Inferior parietal cortex (tissue), 1 donor: ENCODE measurements around the gene RPS6KA2.
"Not testable (repeated sequence)": the region's sequence is repeated elsewhere in the genome, so short reads cannot be mapped to it uniquely, and the experiment has no call there.

Source experiments
- DNase-seq: peaks from one replicate; pipeline ENCODE4 v3.0.0-alpha.2; 2016; ENCODE audit errors: extremely low spot score

Gene RPS6KA2

DNA sequence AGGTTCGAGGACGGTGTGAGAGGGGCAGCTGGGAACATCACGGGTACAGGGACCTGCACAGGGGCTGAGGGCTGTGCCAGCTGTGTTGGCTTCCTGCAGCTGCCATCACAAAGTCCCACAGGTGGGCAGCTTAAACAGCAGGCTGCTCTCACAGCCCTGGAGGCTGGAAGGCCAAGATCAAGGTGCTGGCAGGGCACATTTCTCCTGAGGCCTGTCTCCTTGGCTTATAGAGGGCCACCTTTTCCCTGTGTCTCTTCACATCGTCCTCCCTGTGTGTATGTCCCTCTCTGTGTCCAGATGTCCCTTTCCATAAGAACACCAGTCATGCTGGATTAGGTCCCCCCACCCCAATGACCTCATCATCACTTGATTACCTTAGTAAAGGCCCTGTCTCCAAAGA lies 229.2 kb downstream of the RPS6KA2 start:
- DNase-seq = no peak

DNA sequence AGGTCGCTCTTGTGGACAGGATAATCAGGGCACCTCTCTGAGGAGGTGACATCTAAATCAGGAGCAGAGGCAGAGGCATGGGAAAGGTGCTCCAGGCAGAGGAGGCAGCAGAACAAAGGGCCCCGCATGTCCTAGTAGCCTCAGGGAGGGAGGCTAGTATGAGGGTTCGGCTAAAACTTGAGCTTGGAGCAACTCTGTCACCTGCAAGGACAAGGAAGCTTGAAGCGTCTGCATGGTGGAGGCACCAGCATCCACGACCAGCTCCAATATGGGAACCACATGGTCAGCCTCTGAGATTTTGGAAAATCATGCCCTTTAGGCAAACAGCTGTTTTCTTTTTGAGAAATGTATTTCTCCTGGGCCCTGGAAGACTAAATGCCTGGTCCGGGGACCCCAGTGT lies 231.3 kb downstream of the RPS6KA2 start:
- no peak for DNase-seq

- DNase-seq = no peak
Measured at GRCh38 chr6:166395351-166395750, 231.7 kb downstream of the RPS6KA2 start.

GRCh38 chr6:166394036-166394892 lies 232.8 kb downstream of the RPS6KA2 start:
- no peak for DNase-seq

GRCh38 chr6:166393535-166393823 lies 233.6 kb downstream of the RPS6KA2 start:
- no peak for DNase-seq

GRCh38 chr6:166392755-166393534 lies 234.1 kb downstream of the RPS6KA2 start:
- DNase-seq = not testable (repeated sequence)

DNA sequence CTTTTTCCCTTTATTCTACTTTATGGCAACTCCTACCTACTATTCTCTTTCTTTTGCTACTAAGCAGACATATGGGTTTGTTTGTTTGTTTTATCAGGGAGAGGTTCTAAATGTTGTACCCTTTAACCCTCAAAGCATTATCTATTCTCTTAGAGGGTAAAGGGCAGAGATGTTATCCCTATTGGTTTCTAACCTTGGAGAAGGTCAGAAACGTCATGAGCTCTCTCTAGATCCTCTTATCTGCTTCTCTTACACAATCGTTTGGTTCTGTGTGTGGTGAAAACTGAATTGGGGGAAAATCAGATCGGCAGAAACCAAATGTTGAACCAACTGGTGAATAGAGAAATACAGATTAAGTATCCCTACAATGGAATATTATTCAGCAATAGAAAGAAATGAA lies 237.9 kb downstream of the RPS6KA2 start:
- DNase-seq = no peak

GRCh38 chr6:166388290-166389004 lies 238.6 kb downstream of the RPS6KA2 start:
- DNase-seq = no peak

DNA sequence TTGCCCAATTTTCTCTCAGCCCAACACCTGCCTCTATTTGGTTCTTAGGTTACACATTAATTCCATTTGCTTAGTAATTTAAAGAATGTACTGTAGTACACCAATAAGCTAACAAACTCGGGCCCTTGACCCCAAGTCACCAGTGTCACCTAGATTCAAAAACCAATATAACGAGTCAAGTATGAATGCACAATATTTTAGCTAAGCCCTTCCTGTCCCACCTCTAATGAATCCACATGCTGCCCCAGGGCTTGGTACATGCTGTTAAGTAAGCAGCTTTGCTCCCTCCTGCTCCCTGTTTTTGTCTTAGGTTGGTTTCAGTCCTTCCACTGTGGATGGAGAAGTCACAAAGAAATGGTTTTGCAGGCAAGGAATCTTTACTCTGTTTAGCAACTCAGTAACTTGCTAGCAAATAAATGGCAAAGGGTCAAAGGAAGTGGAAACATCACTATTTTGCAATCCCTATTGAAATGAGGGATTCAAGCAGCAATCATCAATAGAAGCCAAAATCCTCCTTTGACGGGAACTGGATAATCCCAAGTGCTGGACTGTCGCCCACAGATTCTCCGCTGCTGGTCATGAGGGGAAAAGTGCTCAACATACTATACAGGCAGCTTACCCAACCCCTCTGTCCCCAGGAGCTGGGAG lies 239.3 kb downstream of the RPS6KA2 start:
- no peak for DNase-seq

- DNase-seq = not testable (repeated sequence)
Measured at GRCh38 chr6:166387098-166387497, 240.0 kb downstream of the RPS6KA2 start.

DNA sequence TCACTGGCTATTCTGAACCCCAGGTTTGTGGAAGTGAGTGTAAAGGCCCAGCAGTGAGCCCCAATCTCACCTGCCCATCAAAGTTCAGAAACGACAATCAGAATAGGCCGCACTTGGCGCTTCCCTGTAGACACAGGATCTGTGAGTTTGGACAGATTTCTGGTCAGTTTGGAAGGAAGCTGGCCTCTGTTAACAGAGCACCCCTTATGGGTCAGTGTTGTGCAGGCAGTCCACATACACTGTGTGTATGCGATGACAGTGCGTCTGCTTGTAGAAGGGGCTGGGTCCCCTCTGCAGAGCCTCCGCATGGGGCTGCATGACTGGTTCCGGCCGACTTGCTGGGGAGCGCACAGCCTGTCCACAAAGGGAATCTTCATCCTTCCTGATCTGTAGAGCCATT lies 240.9 kb downstream of the RPS6KA2 start:
- DNase-seq = no peak

- DNase-seq = not testable (repeated sequence)
Measured at GRCh38 chr6:166383802-166384363, 243.2 kb downstream of the RPS6KA2 start.

DNA sequence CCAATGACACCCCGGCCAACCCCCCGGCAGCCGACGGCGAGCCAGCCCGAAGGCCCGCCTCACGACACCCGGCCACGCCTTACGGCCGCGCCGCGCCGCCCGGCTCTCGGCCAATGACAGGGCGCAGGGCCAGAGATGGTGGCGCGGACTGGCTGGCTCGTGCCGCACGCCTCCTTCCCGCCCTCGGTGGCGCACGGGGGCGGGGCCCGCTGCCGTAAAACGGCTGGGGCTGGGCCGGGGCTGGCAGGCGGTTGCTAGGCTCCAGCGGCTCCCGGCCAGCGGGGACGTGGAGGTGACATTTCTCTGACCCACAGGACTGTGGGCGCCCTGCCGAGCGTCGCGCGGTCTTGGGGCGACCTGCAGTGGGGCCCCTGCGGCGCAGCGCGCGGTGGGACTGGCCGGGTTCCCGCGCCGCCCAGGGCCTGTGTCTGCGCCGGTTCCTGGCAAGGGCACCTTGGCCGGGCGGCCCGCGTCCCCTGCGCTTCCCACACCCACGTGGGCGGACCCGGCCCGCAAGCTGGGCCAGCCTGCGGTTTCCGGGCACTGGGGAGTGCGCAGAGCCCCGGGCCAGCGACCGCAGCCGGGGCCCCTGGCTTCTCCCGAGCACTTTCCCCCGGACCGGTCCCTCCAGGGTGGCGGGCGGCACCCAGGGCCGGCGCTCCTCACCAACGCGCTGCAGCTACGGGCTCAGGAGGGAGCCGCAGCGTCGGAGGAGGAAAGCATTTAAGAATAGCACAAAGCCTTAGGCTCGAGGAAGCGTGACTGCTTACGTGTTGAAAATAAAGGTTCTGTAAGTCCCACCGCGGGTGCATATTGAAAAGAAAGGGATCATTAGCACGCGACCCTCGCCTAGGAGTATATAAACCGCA lies 243.9 kb downstream of the RPS6KA2 start, which contains the start of gene MPC1:
Gene MPC1, minus strand, starts transcription at position 8 of the 869 bp plus-strand sequence. CDS start 64 bp downstream, outside the sequence.
- peak; percentile 94 for DNase-seq

DNA sequence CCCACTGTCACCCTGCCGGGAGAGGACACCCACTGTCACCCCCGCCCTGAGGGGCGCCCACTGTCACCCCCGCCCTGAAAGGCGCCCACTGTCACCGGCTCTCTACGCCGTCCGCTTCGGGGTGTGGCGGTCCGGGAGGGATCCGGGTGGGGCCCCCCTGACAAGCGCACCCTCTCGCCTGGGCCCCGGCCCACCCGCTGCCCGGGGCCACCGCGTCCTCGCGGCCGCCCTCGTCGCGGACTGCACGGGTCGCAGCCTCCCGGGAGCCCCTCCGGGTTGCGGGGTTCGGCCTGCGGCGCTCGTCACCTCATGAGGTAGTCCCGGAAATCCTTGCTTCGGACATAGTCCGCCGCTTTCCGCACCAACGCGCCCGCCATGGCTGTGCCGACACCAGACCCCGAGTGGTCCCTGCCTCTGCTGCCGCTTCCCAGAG lies 244.5 kb downstream of the RPS6KA2 start:
- DNase-seq = no peak

- peak; percentile 64 for DNase-seq
Measured at GRCh38 chr6:166381733-166382499, 245.1 kb downstream of the RPS6KA2 start.

DNA sequence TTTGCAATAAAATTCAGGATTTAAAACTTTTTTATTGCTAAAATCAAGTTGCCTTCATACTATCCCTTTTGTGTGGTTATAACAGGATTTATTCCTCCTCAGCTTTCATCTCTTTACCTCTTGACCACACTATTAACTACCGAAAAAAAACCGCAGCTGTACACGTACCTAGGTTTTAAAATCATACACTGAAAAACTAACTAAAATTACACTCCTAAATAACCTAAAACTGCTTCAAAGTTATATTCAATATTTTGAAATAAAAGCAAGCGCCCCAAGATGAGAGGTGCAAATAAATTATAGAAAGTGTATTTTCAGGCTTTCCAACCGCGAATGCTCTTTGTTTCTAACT lies 245.7 kb downstream of the RPS6KA2 start:
- DNase-seq = no peak

DNA sequence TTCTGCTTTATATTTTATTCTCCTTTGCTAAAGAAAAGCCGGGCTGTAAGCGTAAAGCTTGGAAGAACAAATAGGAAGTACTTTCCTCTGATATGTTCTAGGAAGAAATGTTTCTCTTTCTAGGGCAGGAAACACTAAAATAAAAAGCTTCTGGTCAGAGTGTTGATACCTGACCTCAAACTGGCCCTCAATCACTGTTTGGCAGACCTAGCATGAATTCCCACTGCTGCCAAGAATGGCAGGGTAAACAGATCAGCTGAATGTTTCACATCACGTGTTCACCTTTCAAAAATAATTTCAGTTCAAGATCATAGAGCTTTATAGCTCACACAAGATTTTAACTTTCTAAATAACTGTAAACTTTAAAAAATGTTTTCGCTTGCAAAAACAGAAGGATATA lies 247.3 kb downstream of the RPS6KA2 start:
- DNase-seq = no peak

DNA sequence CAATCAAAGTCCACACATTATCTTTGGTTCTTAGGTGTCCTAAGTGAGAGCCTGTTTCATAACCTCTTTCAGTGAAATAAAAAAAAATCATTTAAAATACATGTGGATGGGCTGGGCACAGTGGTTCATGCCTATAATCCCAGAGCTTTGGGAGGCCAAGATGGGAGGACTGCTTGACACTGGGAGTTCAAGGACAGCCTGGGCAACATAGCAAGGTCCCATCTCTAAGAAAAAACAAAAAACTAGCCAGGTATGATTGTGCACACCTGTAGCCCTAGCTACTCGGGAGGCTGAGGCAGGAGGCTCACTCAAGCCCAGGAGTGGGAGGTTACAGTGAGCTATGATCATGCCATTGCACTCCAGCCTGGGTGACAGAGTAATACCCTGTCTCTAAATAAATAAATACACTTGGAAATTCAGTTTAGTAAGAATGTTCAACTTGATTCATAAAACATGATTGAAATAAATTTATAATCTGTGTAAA lies 247.9 kb downstream of the RPS6KA2 start:
- no peak for DNase-seq

DNA sequence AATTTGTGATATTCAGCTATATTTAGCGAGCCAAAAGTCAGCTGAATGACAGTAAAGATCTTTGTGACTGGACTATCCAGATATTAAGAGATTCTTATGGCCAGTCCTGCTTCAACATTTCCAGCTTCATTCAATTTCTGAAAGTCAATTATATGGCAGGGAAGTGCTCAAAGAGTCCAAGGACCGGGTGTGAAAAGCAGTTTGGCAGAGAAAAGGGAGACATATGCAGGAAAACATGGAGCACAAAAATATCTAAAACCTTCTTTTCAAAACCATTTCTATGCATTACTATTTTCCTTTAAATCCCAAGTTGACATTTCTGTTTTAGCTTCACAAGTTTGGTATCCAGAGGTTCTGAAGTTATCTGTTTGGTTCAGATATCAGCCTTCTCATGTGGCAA lies 249.3 kb downstream of the RPS6KA2 start:
- no peak for DNase-seq

DNA sequence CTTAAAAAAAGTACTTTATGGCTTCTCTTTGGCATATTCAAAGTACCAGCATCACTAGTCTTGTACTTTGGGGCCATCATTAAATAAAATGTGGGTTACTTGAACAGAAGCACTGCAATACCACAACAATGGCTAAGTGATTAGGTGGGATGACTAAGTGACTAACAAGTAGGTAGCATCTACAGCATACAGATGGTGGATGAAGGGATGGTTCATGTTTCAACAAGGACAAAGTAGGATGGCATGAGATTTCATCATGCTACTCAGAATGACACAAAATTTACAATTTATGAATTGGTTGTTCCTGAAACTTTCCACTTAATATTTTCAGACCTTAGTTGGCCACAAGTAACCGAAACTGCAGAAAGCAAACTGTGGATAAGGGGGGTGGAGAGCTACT lies 252.0 kb downstream of the RPS6KA2 start:
- DNase-seq = no peak
